HS-5 (cell line): ENCODE measurements around the gene ZMIZ1.

ENCODE experiments used
- DNase-seq: peaks from one replicate; pipeline ENCODE4 v3.0.0-alpha.2; 2012; ENCODE audit warnings: low read depth

Gene ZMIZ1

GRCh38 chr10:79208251-79208983 lies 139.7 kb downstream of the ZMIZ1 start:
- no peak for DNase-seq

GRCh38 chr10:79209340-79209739 lies 140.6 kb downstream of the ZMIZ1 start:
- DNase-seq = no peak

GRCh38 chr10:79209831-79210230 lies 141.1 kb downstream of the ZMIZ1 start:
- no peak for DNase-seq

- no peak for DNase-seq
Observed at GRCh38 chr10:79210672-79211071, 141.9 kb downstream of the ZMIZ1 start.

- DNase-seq = no peak
Observed at GRCh38 chr10:79211616-79212015, 142.8 kb downstream of the ZMIZ1 start.

GRCh38 chr10:79215531-79215930 lies 146.8 kb downstream of the ZMIZ1 start:
- DNase-seq = no peak

- no peak for DNase-seq
Observed at GRCh38 chr10:79219322-79219957, 150.7 kb downstream of the ZMIZ1 start.

GRCh38 chr10:79220307-79220706 lies 151.5 kb downstream of the ZMIZ1 start:
- DNase-seq = no peak

GRCh38 chr10:79221110-79222051 lies 152.6 kb downstream of the ZMIZ1 start:
- DNase-seq = no peak

- no peak for DNase-seq
Observed at GRCh38 chr10:79222186-79222585, 153.4 kb downstream of the ZMIZ1 start.

GRCh38 chr10:79223091-79224048 lies 154.6 kb downstream of the ZMIZ1 start:
- DNase-seq = no peak

- no peak for DNase-seq
Observed at GRCh38 chr10:79224263-79224949, 155.6 kb downstream of the ZMIZ1 start.

GRCh38 chr10:79224992-79225391 lies 156.2 kb downstream of the ZMIZ1 start:
- no peak for DNase-seq

- DNase-seq = no peak
Observed at GRCh38 chr10:79226391-79227245, 157.9 kb downstream of the ZMIZ1 start.

- DNase-seq = no peak
Observed at GRCh38 chr10:79229071-79229541, 160.3 kb downstream of the ZMIZ1 start.

GRCh38 chr10:79229830-79230327 lies 161.1 kb downstream of the ZMIZ1 start:
- no peak for DNase-seq

GRCh38 chr10:79230328-79230830 lies 161.6 kb downstream of the ZMIZ1 start:
- no peak for DNase-seq

- DNase-seq = no peak
Observed at GRCh38 chr10:79230850-79231249, 162.1 kb downstream of the ZMIZ1 start.

GRCh38 chr10:79231908-79232307 lies 163.1 kb downstream of the ZMIZ1 start:
- DNase-seq = no peak
